Measurements from ENCODE around the gene HIVEP1. TPM values are rescaled to one million over a fixed set of nuclear protein-coding genes. Genes with fewer than 3 reads are reported as not detected.

The HIVEP1 gene
- polyA plus RNA-seq, 1 experiment, result 13.9 TPM

- Histone ChIP-seq H3K9me3 (ENCODE audit: control insufficient read depth, insufficient read depth, low read length) (no peaks in the 10 kb centered on the region; the same call in 1 of the 2 replicates), H3K27me3 (ENCODE audit: control insufficient read depth, insufficient read depth, low read length) (no peaks in the 10 kb centered on the region), H3K27ac (ENCODE audit: low read depth, low read length) (no peak overlapping the region), H3K4me3 (ENCODE audit: low read depth, low read length) (no peak overlapping the region)
- TF ChIP-seq CTCF (IDR thresholded peaks at IDR 0.05; ENCODE audit: low read depth, low read length), result no peak
- no peak for DNase-seq (ENCODE audit: low read depth, low spot score)
- POLR2A ChIA-PET, result no interaction called here
- CTCF ChIA-PET, result no interaction called here
Measured at GRCh38 chr6:11987386-11987785, 24.7 kb upstream of the HIVEP1 start.

GRCh38 chr6:11989386-11989785 is 22.7 kb upstream of the HIVEP1 start:
- POLR2A ChIA-PET, result no interaction called here
- DNase-seq (ENCODE audit: low read depth, low spot score), result no peak
- no peak overlapping the region for H3K27ac ChIP-seq (ENCODE audit: low read depth, low read length)

GRCh38 chr6:11992086-11992485 is 20.0 kb upstream of the HIVEP1 start:
- no peak overlapping the region for H3K27ac ChIP-seq (ENCODE audit: low read depth, low read length)
- no peaks in the 10 kb centered on the region for H3K27me3 ChIP-seq (ENCODE audit: control insufficient read depth, insufficient read depth, low read length)
- POLR2A ChIA-PET, result no interaction called here

More at GRCh38 chr6:11989386-11989785, 22.7 kb upstream of the HIVEP1 start:
- no peak for TF ChIP-seq CTCF (IDR thresholded peaks at IDR 0.05; ENCODE audit: low read depth, low read length)
- CTCF ChIA-PET, result no interaction called here
- Histone ChIP-seq H3K9me3 (ENCODE audit: control insufficient read depth, insufficient read depth, low read length) (no peaks in the 10 kb centered on the region; the same call in 1 of the 2 replicates), H3K27me3 (ENCODE audit: control insufficient read depth, insufficient read depth, low read length) (no peaks in the 10 kb centered on the region), H3K4me3 (ENCODE audit: low read depth, low read length) (no peak overlapping the region)

GRCh38 chr6:11994875-11995461 is 17.1 kb upstream of the HIVEP1 start:
- Histone ChIP-seq H3K27ac (ENCODE audit: low read depth, low read length) (no peak overlapping the region), H3K4me3 (ENCODE audit: low read depth, low read length) (no peak overlapping the region), H3K9me3 (ENCODE audit: control insufficient read depth, insufficient read depth, low read length) (no peaks in the 10 kb centered on the region), H3K27me3 (ENCODE audit: control insufficient read depth, insufficient read depth, low read length) (no peaks in the 10 kb centered on the region)
- POLR2A ChIA-PET, result no interaction called here
- DNase-seq (ENCODE audit: low read depth, low spot score), result no peak
- TF ChIP-seq CTCF (IDR thresholded peaks at IDR 0.05; ENCODE audit: low read depth, low read length), result no peak
- CTCF ChIA-PET, result no interaction called here

More at GRCh38 chr6:11992086-11992485, 20.0 kb upstream of the HIVEP1 start:
- TF ChIP-seq CTCF (IDR thresholded peaks at IDR 0.05; ENCODE audit: low read depth, low read length), result no peak
- H3K4me3 ChIP-seq (ENCODE audit: low read depth, low read length), result no peak overlapping the region
- DNase-seq (ENCODE audit: low read depth, low spot score), result no peak
- CTCF ChIA-PET, result no interaction called here
- H3K9me3 ChIP-seq (ENCODE audit: control insufficient read depth, insufficient read depth, low read length), result no peaks in the 10 kb centered on the region; the same call in 1 of the 2 replicates

GRCh38 chr6:11996751-11997150 is 15.4 kb upstream of the HIVEP1 start:
- Histone ChIP-seq H3K27me3 (ENCODE audit: control insufficient read depth, insufficient read depth, low read length) (no peaks in the 10 kb centered on the region), H3K4me3 (ENCODE audit: low read depth, low read length) (no peak overlapping the region), H3K9me3 (ENCODE audit: control insufficient read depth, insufficient read depth, low read length) (no peaks in the 10 kb centered on the region), H3K27ac (ENCODE audit: low read depth, low read length) (no peak overlapping the region)
- no peak for DNase-seq (ENCODE audit: low read depth, low spot score)
- TF ChIP-seq CTCF (IDR thresholded peaks at IDR 0.05; ENCODE audit: low read depth, low read length), result no peak
- ChIA-PET POLR2A (no interaction called here), CTCF (no interaction called here)

Measured in AG04450 (cell line).